HCT116 (cell line): ENCODE results near the gene ERC2.

Experiments used
- CEBPB ChIP-seq: IDR thresholded peaks from 2 replicates; pipeline ENCODE4 v1.6.1; 2012; ENCODE audit warnings: low read depth
- CTCF ChIP-seq, 3 experiments: fragments of 200-600 bp in 1 of 3; sonication (generic) in 1 of 3; IDR thresholded peaks in 2 of 3; conservative IDR thresholded peaks in 1 of 3; 2 replicates each; pipeline ENCODE4 v1.5.1; 2012 to 2017; ENCODE audit warnings: low read depth in 2 of 3, low read length in 2 of 3, antibody characterized with exemption in 1 of 3, borderline replicate concordance in 1 of 3, control low read depth in 1 of 3, mild to moderate bottlenecking in 1 of 3, mixed read lengths in 1 of 3, mixed run types in 1 of 3, moderate library complexity in 1 of 3; ENCODE audit not compliant: insufficient read depth in 1 of 3
- EZH2 ChIP-seq: fragments of 200-600 bp; sonication (generic); IDR thresholded peaks from 2 replicates; pipeline ENCODE4 v1.6.1; 2017; ENCODE audit warnings: antibody characterized with exemption, mixed run types
- EZH2phosphoT487 ChIP-seq: fragments of 200-600 bp; IDR thresholded peaks from 2 replicates; pipeline ENCODE4 v1.6.1; 2018; ENCODE audit warnings: antibody characterized with exemption, borderline replicate concordance
- FOSL1 ChIP-seq: IDR thresholded peaks from 2 replicates; pipeline ENCODE4 v1.6.1; 2012; ENCODE audit warnings: low read depth
- MAX ChIP-seq: IDR thresholded peaks from 2 replicates; pipeline ENCODE4 v1.6.1; 2012
- POLR2A ChIP-seq: IDR thresholded peaks from 2 replicates; pipeline ENCODE4 v1.7.0; 2011; ENCODE audit warnings: borderline replicate concordance; ENCODE audit not compliant: insufficient read depth, insufficient read length; ENCODE audit errors: extremely low read depth
- POLR2AphosphoS5 ChIP-seq: IDR thresholded peaks from 2 replicates; pipeline ENCODE4 v1.6.1; 2011; ENCODE audit warnings: mild to moderate bottlenecking, low read depth, low read length, moderate library complexity
- RAD21 ChIP-seq: IDR thresholded peaks from 2 replicates; pipeline ENCODE4 v1.6.1; 2012; ENCODE audit warnings: low read depth, mild to moderate bottlenecking
- SIN3A ChIP-seq: IDR thresholded peaks from 2 replicates; pipeline ENCODE4 v1.6.1; 2012; ENCODE audit warnings: low read depth
- TCF7L2 ChIP-seq: IDR thresholded peaks from 2 replicates; pipeline ENCODE4 v1.7.0; 2011; ENCODE audit warnings: borderline replicate concordance, inconsistent platforms; ENCODE audit not compliant: insufficient read depth, insufficient read length; ENCODE audit errors: extremely low read depth

GRCh38 chr3:55935241-55935640, 533.0 kb downstream of the ERC2 start:
- TF ChIP-seq EZH2 (no peak), EZH2phosphoT487 (no peak), POLR2AphosphoS5 (no peak), CTCF (IDR thresholded peaks at IDR 0.05 in 2 of 3, conservative IDR thresholded peaks at IDR 0.05 in 1 of 3; ENCODE audit: borderline replicate concordance in 1 of 3, insufficient read depth in 1 of 3, low read depth in 2 of 3, low read length in 2 of 3) (no peak), RAD21 (no peak), POLR2A (no peak), TCF7L2 (no peak), FOSL1 (no peak), SIN3A (no peak), MAX (no peak), CEBPB (no peak)
